Astrocyte of the cerebellum (primary cell): ENCODE data around the gene NAA40.

Source experiments
- DNase-seq: peaks from one replicate; pipeline ENCODE4 v3.0.0-alpha.2; 2011; ENCODE audit warnings: low read depth
- H3K4me3 ChIP-seq: 2 replicates; pipeline ENCODE4 v1.5.1; 2011; ENCODE audit warnings: mild to moderate bottlenecking, low read depth, low read length, moderate library complexity
- in situ Hi-C: cut with HindIII; loops from 2 replicates; pipeline ENCODE4 v1.10.0; 2017; ENCODE audit warnings: low sequenced_read_pairs
- TF ChIP-seq, protein P1 (sequence below): IDR thresholded peaks from 2 replicates; pipeline ENCODE4 v1.5.1; 2012; ENCODE audit warnings: low read length, low read depth, moderate library complexity, mild to moderate bottlenecking; ENCODE audit errors: missing control alignments

The NAA40 gene

DNA sequence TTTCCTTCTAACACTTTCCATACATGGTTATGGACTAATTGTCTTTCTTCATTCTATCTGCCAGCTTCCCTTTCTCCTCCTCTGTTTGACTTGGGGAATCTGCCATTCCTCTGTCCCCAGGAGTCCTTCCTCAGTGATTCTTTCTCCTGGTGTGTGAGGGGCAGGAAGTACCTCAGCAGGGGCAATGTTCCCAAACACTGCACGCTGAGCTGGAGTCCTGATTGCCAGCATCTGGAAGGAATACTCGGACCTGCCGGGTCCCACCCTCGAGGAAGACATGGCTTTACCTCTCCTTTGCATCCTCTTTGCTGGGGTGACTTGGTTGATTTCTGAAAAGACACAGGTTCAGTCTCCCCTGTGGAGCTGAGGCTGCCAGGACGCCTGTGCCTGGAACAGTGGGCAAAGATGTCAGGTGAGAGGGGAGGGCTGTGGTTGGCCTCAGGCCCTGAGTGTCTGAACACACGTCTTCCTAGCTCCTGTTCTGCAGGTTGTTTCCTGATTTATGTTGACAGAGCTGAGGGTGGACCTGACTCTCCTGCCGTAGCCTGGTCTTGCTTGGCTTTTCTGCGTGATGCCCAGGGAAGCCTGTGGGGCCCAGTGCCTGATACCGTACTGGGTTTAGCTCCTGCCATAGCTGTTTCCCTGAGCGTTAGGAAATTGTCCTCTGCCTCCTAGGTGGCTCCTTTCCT lies 39.9 kb downstream of the NAA40 start:
- DNase-seq: no peak
- TF ChIP-seq, protein P1, sequence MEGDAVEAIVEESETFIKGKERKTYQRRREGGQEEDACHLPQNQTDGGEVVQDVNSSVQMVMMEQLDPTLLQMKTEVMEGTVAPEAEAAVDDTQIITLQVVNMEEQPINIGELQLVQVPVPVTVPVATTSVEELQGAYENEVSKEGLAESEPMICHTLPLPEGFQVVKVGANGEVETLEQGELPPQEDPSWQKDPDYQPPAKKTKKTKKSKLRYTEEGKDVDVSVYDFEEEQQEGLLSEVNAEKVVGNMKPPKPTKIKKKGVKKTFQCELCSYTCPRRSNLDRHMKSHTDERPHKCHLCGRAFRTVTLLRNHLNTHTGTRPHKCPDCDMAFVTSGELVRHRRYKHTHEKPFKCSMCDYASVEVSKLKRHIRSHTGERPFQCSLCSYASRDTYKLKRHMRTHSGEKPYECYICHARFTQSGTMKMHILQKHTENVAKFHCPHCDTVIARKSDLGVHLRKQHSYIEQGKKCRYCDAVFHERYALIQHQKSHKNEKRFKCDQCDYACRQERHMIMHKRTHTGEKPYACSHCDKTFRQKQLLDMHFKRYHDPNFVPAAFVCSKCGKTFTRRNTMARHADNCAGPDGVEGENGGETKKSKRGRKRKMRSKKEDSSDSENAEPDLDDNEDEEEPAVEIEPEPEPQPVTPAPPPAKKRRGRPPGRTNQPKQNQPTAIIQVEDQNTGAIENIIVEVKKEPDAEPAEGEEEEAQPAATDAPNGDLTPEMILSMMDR: no peak
- in situ Hi-C loops: no loop called here
- H3K4me3 ChIP-seq: no peak overlapping the region

DNA sequence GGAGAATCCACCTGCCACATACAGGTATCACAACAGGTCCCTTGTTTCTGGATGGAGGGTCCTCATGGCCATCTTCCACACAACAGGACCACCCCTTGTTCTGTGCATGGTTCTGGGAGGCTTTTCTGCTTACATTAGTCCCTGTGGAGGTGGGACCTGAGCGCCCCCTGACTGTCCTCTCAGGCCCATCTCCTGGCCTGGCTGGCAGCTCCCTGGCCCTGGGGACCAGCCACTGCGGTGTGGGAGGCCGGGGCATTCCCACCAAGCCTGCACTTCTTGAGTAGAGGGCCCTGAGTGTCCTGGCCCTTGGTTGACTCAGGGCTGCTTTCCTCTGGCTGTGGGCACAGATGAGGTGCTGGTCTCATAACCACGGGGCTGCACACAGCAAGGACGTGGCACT lies 40.6 kb downstream of the NAA40 start:
- in situ Hi-C loops: no loop called here
- no peak overlapping the region for H3K4me3 ChIP-seq
- TF ChIP-seq, protein P1: no peak
- DNase-seq: no peak

DNA sequence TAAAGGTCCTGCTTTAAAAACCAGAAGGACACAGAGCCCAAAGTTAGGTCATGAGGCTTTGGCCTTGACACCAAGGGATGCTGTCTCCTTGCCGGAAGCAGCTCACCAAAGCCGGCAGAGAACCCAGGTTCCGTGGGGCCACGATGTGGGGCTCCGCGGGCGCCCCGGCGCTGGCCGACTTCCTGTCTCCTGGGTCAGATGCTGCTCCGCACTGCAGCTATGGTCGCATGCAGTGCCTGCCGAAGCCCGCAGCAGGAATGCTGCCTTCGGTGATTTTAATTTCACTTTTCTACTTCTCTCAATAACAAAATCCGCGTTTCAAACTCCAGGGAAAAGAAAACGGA lies 47.0 kb downstream of the NAA40 start:
- TF ChIP-seq, protein P1: no peak
- H3K4me3 ChIP-seq: peak overlapping the region; percentile 82
- in situ Hi-C loops: no loop called here
- DNase-seq: no peak

DNA sequence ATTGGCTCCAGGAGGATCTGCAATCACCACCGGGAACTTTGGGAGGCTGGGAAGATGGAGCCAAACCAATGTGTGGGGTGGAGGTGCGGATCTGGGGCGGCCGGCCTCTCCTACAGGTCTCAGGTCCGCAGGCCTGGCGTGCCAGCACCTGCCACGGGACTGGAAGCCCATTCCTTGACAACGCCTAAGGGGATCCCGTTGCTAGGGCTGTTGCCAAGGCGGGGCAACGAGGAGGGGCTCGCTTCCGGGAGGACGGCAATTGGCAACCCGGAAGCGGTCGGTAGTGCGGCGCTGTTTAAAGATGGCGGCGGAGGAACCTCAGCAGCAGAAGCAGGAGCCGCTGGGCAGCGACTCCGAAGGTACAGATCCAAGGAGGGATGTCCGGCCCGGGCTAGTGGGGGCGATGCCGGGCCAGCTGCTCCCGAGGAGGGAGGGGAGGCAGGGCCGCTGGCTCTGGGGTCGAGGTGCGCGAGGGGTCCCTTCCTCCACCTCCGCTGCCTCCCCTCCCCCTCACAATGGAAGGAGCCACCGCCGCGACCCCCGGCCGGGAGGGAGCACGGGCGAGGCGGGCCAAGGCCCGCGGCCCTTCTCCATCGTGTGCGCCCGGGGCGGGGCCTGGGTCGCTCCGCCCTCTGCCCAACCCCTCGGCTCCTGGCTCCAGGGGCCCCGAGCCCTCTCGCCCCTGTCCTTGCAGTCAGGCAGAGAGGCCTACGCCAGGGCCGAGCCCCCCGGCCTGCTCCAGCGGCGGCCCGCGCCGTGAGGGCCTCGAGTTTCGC lies 47.5 kb downstream of the NAA40 start, which contains the start of gene OTUB1:
OTUB1 (plus strand) TSS at position 283 of the 776 bp plus-strand sequence; CDS start at position 302, 19 bp downstream.
- DNase-seq: peak; percentile 71
- TF ChIP-seq, protein P1: no peak
- peak within 1 kb of the TSS; percentile 82 for H3K4me3 ChIP-seq
- in situ Hi-C loops: no loop called here

DNA sequence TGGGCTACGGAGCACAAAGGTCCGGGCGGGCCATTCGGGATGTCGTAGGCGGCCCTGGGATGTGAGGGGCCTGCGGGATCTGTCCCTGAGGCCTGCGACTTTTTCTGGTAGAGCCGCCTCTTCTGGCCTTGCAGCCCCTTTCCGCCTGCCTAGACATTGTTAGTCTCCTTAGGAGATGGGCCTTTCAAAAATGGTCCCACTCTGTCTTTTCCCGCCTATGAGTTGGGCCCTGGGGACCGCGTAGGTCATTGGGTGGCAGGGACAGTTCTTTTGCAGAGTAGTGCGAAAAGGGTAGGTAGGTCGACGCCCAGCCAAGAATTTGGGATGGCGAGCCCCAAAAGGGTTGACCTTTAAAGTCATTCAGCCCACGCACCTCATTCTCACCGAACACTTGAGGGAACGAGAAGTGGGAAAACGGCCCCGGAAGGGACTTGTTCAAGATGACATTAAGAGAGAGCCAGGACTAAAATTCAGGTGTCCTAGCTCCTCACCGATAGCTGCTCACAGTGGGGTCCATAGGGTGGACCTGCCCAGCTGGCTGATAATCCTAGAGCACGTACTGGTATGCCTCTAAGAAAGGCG lies 48.2 kb downstream of the NAA40 start:
- in situ Hi-C loops: no loop called here
- TF ChIP-seq, protein P1: no peak
- peak overlapping the region; percentile 82 for H3K4me3 ChIP-seq
- DNase-seq: no peak

DNA sequence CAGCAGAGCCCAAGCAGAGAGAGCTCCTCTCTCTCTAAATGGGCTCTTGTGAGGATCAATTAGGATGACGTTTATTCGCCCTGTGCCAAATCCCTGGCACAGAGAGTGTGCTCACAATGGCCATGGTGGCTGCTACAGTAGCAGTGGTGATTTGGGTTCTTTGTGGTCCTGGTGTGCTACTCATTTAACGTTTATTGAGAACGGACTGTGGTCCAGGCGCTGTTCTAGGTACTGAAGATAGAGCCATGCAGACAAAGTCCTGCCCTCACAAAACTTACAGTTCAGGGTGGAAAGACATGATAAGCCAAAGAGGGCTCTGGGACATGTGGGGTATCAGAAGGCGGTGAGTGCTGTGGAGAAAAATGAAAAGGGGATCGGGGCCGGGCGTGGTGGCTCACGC lies 52.8 kb downstream of the NAA40 start:
- no peak for DNase-seq
- no peak overlapping the region for H3K4me3 ChIP-seq
- TF ChIP-seq, protein P1: no peak
- in situ Hi-C loops: no loop called here
